K562 (cell line): ENCODE results near the gene TRPC4. TPM values are rescaled to one million over a fixed set of nuclear protein-coding genes. Genes with fewer than 3 reads are reported as not detected.

ENCODE experiments used
- ATAC-seq: fragments of 200-7000 bp; cut with Tn5 transposase; 3 replicates; pipeline ENCODE4 v1.9.1; 2020; ENCODE audit warnings: moderate library complexity
- BruUV-seq: library from RNA; stranded (reverse); fragments of 400-500 nt; replicated peaks from 2 replicates; lab custom pipeline; 2021; lab: Mats Ljungman, UMichigan
- CTCF ChIA-PET: fragments of 300-600 bp; formaldehyde crosslinking; extraction: SDS; loops from one replicate; lab custom pipeline; 2021; ENCODE audit warnings: low intra/inter-chr PET ratio; lab: Yijun Ruan, JAX
- POLR2A ChIA-PET: fragments of 300-600, 350-650 bp; sonication (Branson Sonifier 250); formaldehyde crosslinking; extraction: SDS; loops from one replicate; lab custom pipeline; 2021; ENCODE audit warnings: antibody characterized with exemption, inconsistent platforms; lab: Yijun Ruan, JAX
- DNase-seq, 4 experiments: peaks; one replicate each; pipeline versions ENCODE4 v3.0.0 to v3.0.0-alpha.2; 2011 to 2018; ENCODE audit warnings: low spot score in 3 of 4, mixed read lengths in 3 of 4; ENCODE audit errors: extremely low read depth in 1 of 4
- FAIRE-seq: peaks from 2 replicates; lab custom pipeline; 2011; peaks lifted over from hg19 to GRCh38; lab: Jason Lieb, UNC
- H2AFZ ChIP-seq: 2 replicates; pipeline ENCODE4 v1.6.0; 2011; ENCODE audit warnings: low read depth, low read length, control low read depth, inconsistent platforms
- H3K27ac ChIP-seq: fragments of 200-600 bp; 3 replicates; pipeline ENCODE4 v1.8.0; 2011; ENCODE audit warnings: low read depth, mild to moderate bottlenecking, control low read depth, inconsistent platforms, low read length, moderate library complexity, mixed read lengths; ENCODE audit errors: extremely low read depth
- H3K27me3 ChIP-seq, 2 experiments: fragments of 300-600 bp in 1 of 2; 2 replicates in 1 of 2; 3 replicates in 1 of 2; pipeline versions ENCODE4 v1.6.0 to v1.8.0; 2011; ENCODE audit warnings: inconsistent platforms in 2 of 2, low read length in 2 of 2, mild to moderate bottlenecking in 1 of 2, mixed read lengths in 1 of 2, moderate library complexity in 1 of 2; ENCODE audit not compliant: control insufficient read depth in 2 of 2, insufficient read depth in 2 of 2
- H3K36me3 ChIP-seq: fragments of 300-600 bp; 3 replicates; pipeline ENCODE4 v1.8.0; 2011; ENCODE audit warnings: mild to moderate bottlenecking, low read length, inconsistent platforms; ENCODE audit not compliant: control insufficient read depth, insufficient read depth
- H3K4me1 ChIP-seq, 2 experiments: fragments of 200-600 bp in 1 of 2; replicated peaks in 1 of 2; 2 replicates in 1 of 2; 3 replicates in 1 of 2; pipeline versions ENCODE4 v1.5.1 to v1.8.0; 2011; ENCODE audit warnings: inconsistent platforms in 2 of 2, low read length in 2 of 2, mild to moderate bottlenecking in 1 of 2, mixed read lengths in 1 of 2, moderate library complexity in 1 of 2; ENCODE audit not compliant: control insufficient read depth in 2 of 2, insufficient read depth in 2 of 2
- H3K4me2 ChIP-seq: 2 replicates; pipeline ENCODE4 v1.6.1; 2011; ENCODE audit warnings: low read length, control low read depth, inconsistent platforms, mixed read lengths; ENCODE audit not compliant: insufficient read depth
- H3K4me3 ChIP-seq: fragments of 200-600 bp; sonication (generic), shearing (Covaris generic); 2 replicates; pipeline ENCODE4 v1.5.1; 2016; ENCODE audit warnings: control low read depth, inconsistent platforms
- H3K79me2 ChIP-seq: fragments of 200-600 bp; 3 replicates; pipeline ENCODE4 v1.8.0; 2011; ENCODE audit warnings: low read length, inconsistent platforms; ENCODE audit not compliant: control insufficient read depth, insufficient read depth
- H3K9ac ChIP-seq, 2 experiments: 2 replicates each; pipeline versions ENCODE4 v1.6.0 to v1.6.1; 2011; ENCODE audit warnings: low read depth in 2 of 2, low read length in 2 of 2, control low read depth in 1 of 2, inconsistent platforms in 1 of 2, mild to moderate bottlenecking in 1 of 2, mixed read lengths in 1 of 2; ENCODE audit not compliant: insufficient read depth in 1 of 2
- H3K9me1 ChIP-seq: one replicate; pipeline ENCODE4 v1.6.0; 2011; ENCODE audit warnings: inconsistent platforms, mild to moderate bottlenecking, low read length, moderate library complexity; ENCODE audit not compliant: control insufficient read depth, insufficient read depth
- H3K9me3 ChIP-seq: replicated peaks from 2 replicates; pipeline ENCODE4 v1.5.1; 2011; ENCODE audit warnings: low read depth, low read length, inconsistent platforms; ENCODE audit not compliant: control insufficient read depth, insufficient read depth
- H4K20me1 ChIP-seq: replicated peaks from 2 replicates; pipeline ENCODE4 v1.6.1; 2011; ENCODE audit warnings: low read length, inconsistent platforms, mixed read lengths; ENCODE audit not compliant: control insufficient read depth, insufficient read depth
- ASH1L ChIP-seq: fragments of 450-650 bp; IDR thresholded peaks from 2 replicates; pipeline ENCODE4 v1.6.1; 2018; ENCODE audit warnings: borderline replicate concordance, mild to moderate bottlenecking, low read depth; ENCODE audit not compliant: partially characterized antibody
- CHD2 ChIP-seq: IDR thresholded peaks from 2 replicates; pipeline ENCODE4 v1.6.1; 2011; ENCODE audit warnings: low read depth, low read length
- HMGN3 ChIP-seq: IDR thresholded peaks from 2 replicates; pipeline ENCODE4 v1.6.1; 2011; ENCODE audit warnings: borderline replicate concordance, low read depth, mild to moderate bottlenecking, mixed read lengths, low read length; ENCODE audit not compliant: insufficient read length; ENCODE audit errors: extremely low read depth
- JUN ChIP-seq, 2 experiments: sonication (generic) in 1 of 2; formaldehyde crosslinking in 1 of 2; IDR thresholded peaks; 2 replicates each; pipeline versions ENCODE4 v1.6.1 to v1.8.0; 2012 to 2022; ENCODE audit warnings: borderline replicate concordance in 2 of 2, mild to moderate bottlenecking in 2 of 2, improper control_type of control experiment in 1 of 2, low read depth in 1 of 2, low read length in 1 of 2, missing genetic modification reagents in 1 of 2
- KLF1 ChIP-seq: fragments of 450-650 bp; IDR thresholded peaks from 2 replicates; pipeline ENCODE4 v1.6.1; 2016; ENCODE audit warnings: missing genetic modification characterization, missing compliant biosample characterization
- SIN3B ChIP-seq: fragments of 450-650 bp; IDR thresholded peaks from 2 replicates; pipeline ENCODE4 v1.6.1; 2017; ENCODE audit warnings: low read depth, mild to moderate bottlenecking, moderate library complexity
- SNAPC5 ChIP-seq: fragments of 250-450 bp; sonication (Bioruptor Pico); IDR thresholded peaks from 2 replicates; pipeline ENCODE4 v1.8.0; 2021; ENCODE audit warnings: moderate library complexity, mild to moderate bottlenecking, inconsistent platforms
- SPI1 ChIP-seq: IDR thresholded peaks from 2 replicates; pipeline ENCODE4 v1.6.1; 2011; ENCODE audit warnings: low read depth, low read length, control low read depth, borderline replicate concordance
- SRF ChIP-seq, 2 experiments: fragments of 250-450, 450-650 bp in 1 of 2; sonication (Bioruptor Pico) in 1 of 2; sonication (generic) in 1 of 2; formaldehyde crosslinking; IDR thresholded peaks; 2 replicates each; pipeline versions ENCODE4 v1.5.0 to v1.5.1; 2020 to 2022; ENCODE audit warnings: mild to moderate bottlenecking in 1 of 2, missing genetic modification reagents in 1 of 2
- TOE1 ChIP-seq, 2 experiments: fragments of 450-650 bp in 1 of 2; sonication (generic) in 1 of 2; formaldehyde crosslinking in 1 of 2; IDR thresholded peaks; 2 replicates each; pipeline versions ENCODE4 v1.7.1 to v1.8.0; 2016 to 2022; ENCODE audit warnings: borderline replicate concordance in 2 of 2, mild to moderate bottlenecking in 2 of 2, antibody characterized with exemption in 1 of 2, inconsistent platforms in 1 of 2, low read depth in 1 of 2, missing genetic modification reagents in 1 of 2, moderate library complexity in 1 of 2
- XRCC3 ChIP-seq: fragments of 450-650 bp; IDR thresholded peaks from 2 replicates; pipeline ENCODE4 v1.6.1; 2017; ENCODE audit warnings: mild to moderate bottlenecking, moderate library complexity
- ZFP1 ChIP-seq: fragments of 450-650 bp; formaldehyde crosslinking; IDR thresholded peaks from 2 replicates; pipeline ENCODE4 v1.4.0; 2020; ENCODE audit warnings: mild to moderate bottlenecking, mixed read lengths
- ZNF347 ChIP-seq: fragments of 450-650 bp; formaldehyde crosslinking; IDR thresholded peaks from 2 replicates; pipeline ENCODE4 v1.4.0; 2020; ENCODE audit warnings: low read depth, mild to moderate bottlenecking, moderate library complexity
- ZNF583 ChIP-seq: fragments of 250-450 bp; sonication (Bioruptor Pico); IDR thresholded peaks from 2 replicates; pipeline ENCODE4 v1.4.0; 2020
- WGBS: fragments of 100-300 bp; shearing (Covaris generic); methylation state at CpG from one replicate; pipeline ENCODE4 v1.1.6; 2016; ENCODE audit warnings: low coverage, mixed read lengths; ENCODE audit not compliant: insufficient coverage; ENCODE audit errors: missing lambda C conversion rate; 5-methylcytosine and 5-hydroxymethylcytosine counted together
- in situ Hi-C: fragments of 300-500 bp; cut with MboI; formaldehyde crosslinking; loops from 4 replicates; pipeline ENCODE4 v1.15.0; 2018; ENCODE audit warnings: inconsistent platforms, mixed read lengths
- intact Hi-C: fragments of 100-400 bp; cut with micrococcal nuclease; formaldehyde crosslinking; loops from 2 replicates; pipeline ENCODE4 v1.14.2; 2022
- polyA plus RNA-seq, 8 experiments: library from polyadenylated mRNA; depleted of rRNA in 4 of 8; stranded (reverse) in 5 of 8; unstranded in 3 of 8; fragments of >200 nt; fragmentation: Nextera tagmentation in 2 of 8; fragmentation: Illumina TruSeq in 1 of 8; extraction: Ambion mirVana in 2 of 8; extraction: Trizol in 1 of 8; gene quantifications; 2 replicates each; pipeline versions ENCODE4 v1.2.1 to v1.2.3, GENCODE V29; 2011 to 2014; ENCODE audit warnings: inconsistent platforms in 1 of 8, missing spikeins in 1 of 8
- total RNA-seq, 7 experiments: library from RNA; depleted of rRNA in 6 of 7; stranded (reverse); fragments of >200 nt in 6 of 7; fragmentation: Illumina TruSeq in 2 of 7; extraction: Trizol in 2 of 7; gene quantifications; 2 replicates each; pipeline versions ENCODE4 v1.2.1 to v1.2.3, GENCODE V29; 2011 to 2021; ENCODE audit warnings: low replicate concordance in 1 of 7
- TF ChIP-seq, protein P1 (sequence below): fragments of 250-450 bp; sonication (Bioruptor Pico); IDR thresholded peaks from 2 replicates; pipeline ENCODE4 v1.9.0; 2021; ENCODE audit warnings: mild to moderate bottlenecking, inconsistent platforms
- TF ChIP-seq, protein P2 (sequence below): sonication (generic); formaldehyde crosslinking; IDR thresholded peaks from 2 replicates; pipeline ENCODE4 v1.8.0; 2022; ENCODE audit warnings: mild to moderate bottlenecking, missing genetic modification reagents, borderline replicate concordance

The TRPC4 gene
- total and polyA plus RNA-seq, 9 of the 15 experiments (the other 6 are each of a cell fraction or from before 2014, with no cell fraction given): 0.03 to 0.04 TPM; not detected in 7

GRCh38 chr13:37601648-37602440, 267.7 kb downstream of the TRPC4 start:
- Histone ChIP-seq H3K36me3 (no peaks in the 10 kb centered on the region), H3K9me1 (no peaks in the 10 kb centered on the region), H3K79me2 (no peaks in the 10 kb centered on the region), H2AFZ (no peak overlapping the region), H3K9ac (no peak overlapping the region), H3K4me1 (no peaks in the 10 kb centered on the region), H3K27me3 (no peaks in the 10 kb centered on the region), H3K4me2 (no peak overlapping the region), H3K4me3 (no peak overlapping the region), H3K9me3 (no peaks in the 10 kb centered on the region), H4K20me1 (no peaks in the 10 kb centered on the region), H3K27ac (no peak overlapping the region)
- DNase-seq (no peak), ATAC-seq (no peak), FAIRE-seq (no peak)
- ChIA-PET POLR2A (no interaction called here), CTCF (interaction anchor here (1.0 kb wide), 1 partner anchor 493 kb away, joined by 3 read pairs; no protein-coding TSS in a partner anchor)
- no TSS peak for BruUV-seq
- intact Hi-C loops (loop anchor here (2.0 kb wide), 1 partner anchor 493 kb away; no protein-coding TSS in a partner anchor), in situ Hi-C loops (loop anchor here (25.0 kb wide), 1 partner anchor 490 kb away; the partner anchor contains the start of gene CSNK1A1L)
- WGBS: 0% methylated on average over 3 of the region's 3 CpGs
- TF ChIP-seq JUN (IDR thresholded peaks at IDR 0.05; ENCODE audit: borderline replicate concordance, low read depth, low read length) (no peak), JUN (CRISPR knock-in tag; IDR thresholded peaks at IDR 0.05; ENCODE audit: borderline replicate concordance) (no peak), ZNF347 (CRISPR knock-in tag) (no peak), SNAPC5 (CRISPR knock-in tag) (no peak), SRF (CRISPR knock-in tag; IDR thresholded peaks at IDR 0.05) (no peak), SPI1 (no peak), XRCC3 (no peak), ZNF583 (CRISPR knock-in tag) (no peak), ASH1L (no peak), SIN3B (no peak), TOE1 (IDR thresholded peaks at IDR 0.05; ENCODE audit: borderline replicate concordance) (no peak), TOE1 (CRISPR knock-in tag; IDR thresholded peaks at IDR 0.05; ENCODE audit: borderline replicate concordance, low read depth) (no peak), HMGN3 (no peak), CHD2 (no peak), KLF1 (tag) (no peak), ZFP1 (no peak)
- TF ChIP-seq, protein P1, sequence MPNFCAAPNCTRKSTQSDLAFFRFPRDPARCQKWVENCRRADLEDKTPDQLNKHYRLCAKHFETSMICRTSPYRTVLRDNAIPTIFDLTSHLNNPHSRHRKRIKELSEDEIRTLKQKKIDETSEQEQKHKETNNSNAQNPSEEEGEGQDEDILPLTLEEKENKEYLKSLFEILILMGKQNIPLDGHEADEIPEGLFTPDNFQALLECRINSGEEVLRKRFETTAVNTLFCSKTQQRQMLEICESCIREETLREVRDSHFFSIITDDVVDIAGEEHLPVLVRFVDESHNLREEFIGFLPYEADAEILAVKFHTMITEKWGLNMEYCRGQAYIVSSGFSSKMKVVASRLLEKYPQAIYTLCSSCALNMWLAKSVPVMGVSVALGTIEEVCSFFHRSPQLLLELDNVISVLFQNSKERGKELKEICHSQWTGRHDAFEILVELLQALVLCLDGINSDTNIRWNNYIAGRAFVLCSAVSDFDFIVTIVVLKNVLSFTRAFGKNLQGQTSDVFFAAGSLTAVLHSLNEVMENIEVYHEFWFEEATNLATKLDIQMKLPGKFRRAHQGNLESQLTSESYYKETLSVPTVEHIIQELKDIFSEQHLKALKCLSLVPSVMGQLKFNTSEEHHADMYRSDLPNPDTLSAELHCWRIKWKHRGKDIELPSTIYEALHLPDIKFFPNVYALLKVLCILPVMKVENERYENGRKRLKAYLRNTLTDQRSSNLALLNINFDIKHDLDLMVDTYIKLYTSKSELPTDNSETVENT (CRISPR knock-in tag): no peak
- TF ChIP-seq, protein P2, sequence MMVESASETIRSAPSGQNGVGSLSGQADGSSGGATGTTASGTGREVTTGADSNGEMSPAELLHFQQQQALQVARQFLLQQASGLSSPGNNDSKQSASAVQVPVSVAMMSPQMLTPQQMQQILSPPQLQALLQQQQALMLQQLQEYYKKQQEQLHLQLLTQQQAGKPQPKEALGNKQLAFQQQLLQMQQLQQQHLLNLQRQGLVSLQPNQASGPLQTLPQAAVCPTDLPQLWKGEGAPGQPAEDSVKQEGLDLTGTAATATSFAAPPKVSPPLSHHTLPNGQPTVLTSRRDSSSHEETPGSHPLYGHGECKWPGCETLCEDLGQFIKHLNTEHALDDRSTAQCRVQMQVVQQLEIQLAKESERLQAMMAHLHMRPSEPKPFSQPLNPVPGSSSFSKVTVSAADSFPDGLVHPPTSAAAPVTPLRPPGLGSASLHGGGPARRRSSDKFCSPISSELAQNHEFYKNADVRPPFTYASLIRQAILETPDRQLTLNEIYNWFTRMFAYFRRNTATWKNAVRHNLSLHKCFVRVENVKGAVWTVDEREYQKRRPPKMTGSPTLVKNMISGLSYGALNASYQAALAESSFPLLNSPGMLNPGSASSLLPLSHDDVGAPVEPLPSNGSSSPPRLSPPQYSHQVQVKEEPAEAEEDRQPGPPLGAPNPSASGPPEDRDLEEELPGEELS (CRISPR knock-in tag): no peak
